Measurements from ENCODE around the gene GALNTL6. TPM values are rescaled to one million over a fixed set of nuclear protein-coding genes. Genes with fewer than 3 reads are reported as not detected.

Gene GALNTL6
- total RNA-seq, 2 donors from 2014 or later, result 0.71 TPM; not detected in 1

GRCh38 chr4:172220679-172221078 is 407.5 kb downstream of the GALNTL6 start:
- Histone ChIP-seq H3K27ac (ENCODE audit: low read depth, low read length) (no peak overlapping the region), H3K36me3 (ENCODE audit: control insufficient read depth, insufficient read depth, low read length) (no peaks in the 10 kb centered on the region), H3K4me1 (ENCODE audit: control insufficient read depth, insufficient read depth, low read length) (peaks cover 3% of the 10 kb centered on the region), H3K9ac (ENCODE audit: extremely low read depth, low read length, poor library complexity, severe bottlenecking) (no peak overlapping the region), H3K4me3 (ENCODE audit: low read length) (no peak overlapping the region), H3K27me3 (ENCODE audit: control insufficient read depth, insufficient read depth, low read length, poor library complexity, severe bottlenecking) (no peaks in the 10 kb centered on the region), H3K9me3 (ENCODE audit: control insufficient read depth, low read length) (no peaks in the 10 kb centered on the region)
- TF ChIP-seq CTCF (conservative IDR thresholded peaks at IDR 0.05), result no peak
- Mint-ChIP-seq H3K4me3 (no peak overlapping the region), H3K36me3 (ENCODE audit: low read depth) (no peaks in the 10 kb centered on the region), H3K27me3 (ENCODE audit: insufficient read depth) (no peaks in the 10 kb centered on the region), H3K27ac (no peak overlapping the region), H3K4me1 (no peaks in the 10 kb centered on the region), H3K9me3 (no peaks in the 10 kb centered on the region)
- no CpG with 5 or more reads among the region's 1 CpG for WGBS, 2 experiments (ENCODE audit: insufficient coverage in 1 of 2, insufficient read length in 1 of 2)
- no peak for DNase-seq

- no peaks in the 10 kb centered on the region for H3K4me1 ChIP-seq (ENCODE audit: control insufficient read depth, insufficient read depth, low read length)
- no peak overlapping the region for H3K27ac ChIP-seq (ENCODE audit: low read depth, low read length)
- no peaks in the 10 kb centered on the region for H3K9me3 Mint-ChIP-seq
- no peaks in the 10 kb centered on the region for H3K9me3 ChIP-seq (ENCODE audit: control insufficient read depth, low read length)
- H3K4me3 Mint-ChIP-seq, result no peak overlapping the region
- no peak for DNase-seq
- H3K4me1 Mint-ChIP-seq, result no peaks in the 10 kb centered on the region
- 90 to 94% methylated on average over 2 to 5 of the region's 5 CpGs for WGBS, 2 experiments (ENCODE audit: insufficient coverage in 1 of 2, insufficient read length in 1 of 2)
- no peaks in the 10 kb centered on the region for H3K36me3 ChIP-seq (ENCODE audit: control insufficient read depth, insufficient read depth, low read length)
- no peak overlapping the region for H3K9ac ChIP-seq (ENCODE audit: extremely low read depth, low read length, poor library complexity, severe bottlenecking)
- H3K27me3 Mint-ChIP-seq (ENCODE audit: insufficient read depth), result no peaks in the 10 kb centered on the region
- no peak overlapping the region for H3K27ac Mint-ChIP-seq
- no peak for TF ChIP-seq CTCF (conservative IDR thresholded peaks at IDR 0.05)
- no peaks in the 10 kb centered on the region for H3K36me3 Mint-ChIP-seq (ENCODE audit: low read depth)
- H3K27me3 ChIP-seq (ENCODE audit: control insufficient read depth, insufficient read depth, low read length, poor library complexity, severe bottlenecking), result no peaks in the 10 kb centered on the region
- H3K4me3 ChIP-seq (ENCODE audit: low read length), result no peak overlapping the region
These were observed 412.3 kb downstream of the GALNTL6 start for GRCh38 chr4:172225457-172225856.

DNA sequence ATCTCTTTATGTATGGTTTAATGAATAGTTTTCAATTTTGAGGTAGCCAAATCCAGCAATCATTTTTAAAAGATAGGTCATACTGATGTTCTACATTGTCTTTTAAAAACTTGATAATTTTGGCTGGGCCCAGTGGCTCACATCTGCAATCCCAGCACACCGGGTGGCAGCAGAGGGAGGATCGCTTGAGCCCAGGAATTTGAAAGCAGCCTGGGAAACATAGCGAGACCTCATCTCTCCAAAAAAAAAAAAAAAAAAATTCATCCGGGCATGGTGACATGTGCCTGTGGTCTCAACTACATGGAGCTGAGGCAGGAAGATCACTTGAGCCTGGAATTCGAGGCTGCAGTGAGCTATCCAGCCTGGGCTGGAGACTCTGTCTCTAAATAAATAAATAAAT is 419.8 kb downstream of the GALNTL6 start:
- peak; percentile 83 for DNase-seq
- H3K27ac Mint-ChIP-seq, result no peak overlapping the region
- WGBS, 2 experiments (ENCODE audit: insufficient coverage in 1 of 2, insufficient read length in 1 of 2), result 40% methylated on average over 5 of the region's 5 CpGs; no CpG with 5 or more reads in 1 of the 2 experiments
- Histone ChIP-seq H3K4me3 (ENCODE audit: low read length) (no peak overlapping the region), H3K9me3 (ENCODE audit: control insufficient read depth, low read length) (no peaks in the 10 kb centered on the region), H3K27ac (ENCODE audit: low read depth, low read length) (no peak overlapping the region), H3K36me3 (ENCODE audit: control insufficient read depth, insufficient read depth, low read length) (no peaks in the 10 kb centered on the region), H3K27me3 (ENCODE audit: control insufficient read depth, insufficient read depth, low read length, poor library complexity, severe bottlenecking) (no peaks in the 10 kb centered on the region), H3K4me1 (ENCODE audit: control insufficient read depth, insufficient read depth, low read length) (no peaks in the 10 kb centered on the region), H3K9ac (ENCODE audit: extremely low read depth, low read length, poor library complexity, severe bottlenecking) (no peak overlapping the region)
- H3K36me3 Mint-ChIP-seq (ENCODE audit: low read depth), result no peaks in the 10 kb centered on the region
- peak; percentile 64 for TF ChIP-seq CTCF (conservative IDR thresholded peaks at IDR 0.05)
- H3K4me1 Mint-ChIP-seq, result no peaks in the 10 kb centered on the region
- H3K4me3 Mint-ChIP-seq, result no peak overlapping the region
- no peaks in the 10 kb centered on the region for H3K9me3 Mint-ChIP-seq
- H3K27me3 Mint-ChIP-seq (ENCODE audit: insufficient read depth), result no peaks in the 10 kb centered on the region

Measured in endodermal cell (in vitro differentiated cells).